Measurements from ENCODE around the gene SFXN2. TPM values are rescaled to one million over a fixed set of nuclear protein-coding genes. Genes with fewer than 3 reads are reported as not detected.
A peak's percentile ranks its signal among the peaks of the same experiment; 100 is the strongest.

The SFXN2 gene
- total RNA-seq, 2 experiments from 2014 or later = 38.1 to 45.1 TPM

DNA sequence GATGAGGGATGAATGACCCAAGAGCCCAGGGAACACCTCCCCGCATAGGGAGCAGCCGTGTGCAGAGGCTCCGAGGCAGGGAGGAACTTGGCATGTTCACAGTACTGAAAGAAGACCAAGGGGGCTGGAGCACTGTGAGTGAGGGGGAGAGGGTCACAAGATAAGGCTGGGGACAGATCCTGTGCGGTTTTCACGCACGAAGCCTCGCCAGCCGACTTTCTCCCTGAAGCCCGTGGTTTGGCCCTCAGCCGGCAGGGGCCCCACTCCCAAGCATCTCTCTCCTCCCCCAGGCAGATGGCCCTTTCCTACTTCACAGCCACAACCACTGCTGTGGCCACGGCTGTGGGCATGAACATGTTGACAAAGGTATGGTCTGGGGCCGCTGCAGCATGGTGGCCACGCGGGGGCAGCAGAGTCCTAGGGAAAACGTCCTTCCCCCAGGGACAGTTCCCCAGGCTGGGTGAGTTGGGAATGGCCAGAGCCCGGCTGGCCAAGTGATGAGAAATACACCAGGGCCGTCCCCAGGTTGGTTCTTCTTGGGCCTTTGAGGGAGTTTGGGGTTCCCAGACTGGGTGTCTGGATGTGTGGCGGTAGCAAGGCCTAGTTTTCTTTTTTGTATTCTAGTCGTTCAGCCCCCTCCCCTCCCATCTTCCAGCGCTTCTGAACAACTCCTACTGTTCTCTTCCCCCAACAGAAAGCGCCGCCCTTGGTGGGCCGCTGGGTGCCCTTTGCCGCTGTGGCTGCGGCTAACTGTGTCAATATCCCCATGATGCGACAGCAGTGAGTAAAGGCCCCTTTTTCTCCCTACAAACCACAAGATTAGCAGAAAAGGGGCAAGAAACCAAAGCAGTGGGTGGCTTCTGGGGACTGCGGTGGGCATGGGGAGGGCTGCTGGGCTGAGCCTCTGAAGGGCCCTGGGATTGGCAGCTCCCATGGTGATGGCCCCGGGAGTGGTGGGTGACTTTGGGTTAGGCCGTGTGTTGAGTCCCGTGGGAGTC is 14.9 kb downstream of the SFXN2 start:
- CTCF ChIA-PET (ENCODE audit: unreplicated experiment) = no interaction called here
- TF ChIP-seq EZH2phosphoT487 (IDR thresholded peaks at IDR 0.05; ENCODE audit: borderline replicate concordance, low read depth, low read length) (no peak), CTCF (conservative IDR thresholded peaks at IDR 0.05; ENCODE audit: low read length) (peak; percentile 75)

GRCh38 chr10:102731222-102731800 is 16.9 kb downstream of the SFXN2 start:
- ChIA-PET CTCF (ENCODE audit: unreplicated experiment) (interaction anchor here (0.6 kb wide), 1 partner anchor 53 kb away, joined by 8 read pairs; no protein-coding TSS in a partner anchor), POLR2A (interaction anchor here (0.6 to 2.0 kb wide), 2 partner anchors 10 to 231 kb away, joined by 3 to 7 read pairs; no protein-coding TSS in a partner anchor)
- TF ChIP-seq CTCF (conservative IDR thresholded peaks at IDR 0.05; ENCODE audit: low read length) (no peak), EZH2phosphoT487 (IDR thresholded peaks at IDR 0.05; ENCODE audit: borderline replicate concordance, low read depth, low read length) (no peak)
- Histone ChIP-seq H3K4me1 (ENCODE audit: insufficient read depth, low read length, poor library complexity, severe bottlenecking) (no peaks in the 10 kb centered on the region), H3K4me3 (ENCODE audit: low read depth, low read length, poor library complexity, severe bottlenecking) (no peak overlapping the region), H3K36me3 (ENCODE audit: insufficient read depth, low read length) (peaks cover 75% of the 10 kb centered on the region), H3K9me3 (ENCODE audit: low read length) (no peaks in the 10 kb centered on the region), H3K9me2 (ENCODE audit: insufficient read depth, low read length) (no peaks in the 10 kb centered on the region), H3K4me2 (ENCODE audit: low read length) (no peak overlapping the region), H3K79me2 (ENCODE audit: insufficient read depth, low read depth, low read length) (no peaks in the 10 kb centered on the region), H4K20me1 (ENCODE audit: insufficient read depth, low read length) (no peaks in the 10 kb centered on the region), H2AFZ (ENCODE audit: low read length) (no peak overlapping the region), H3K27ac (ENCODE audit: low read depth, low read length, poor library complexity, severe bottlenecking) (no peak overlapping the region)
- DNase-seq (ENCODE audit: low spot score) = no peak
- intact Hi-C loops (cut with micrococcal nuclease; ENCODE audit: unreplicated experiment) = no loop called here
- no TSS peak for BruUV-seq (replicated peaks)

More for the DNA sequence above, 14.9 kb downstream of the SFXN2 start:
- no peak overlapping the region for H2AFZ ChIP-seq (ENCODE audit: low read length)
- no peak overlapping the region for H3K4me2 ChIP-seq (ENCODE audit: low read length)
- H3K36me3 ChIP-seq (ENCODE audit: insufficient read depth, low read length) = peaks cover 81% of the 10 kb centered on the region
- no peaks in the 10 kb centered on the region for H3K9me2 ChIP-seq (ENCODE audit: insufficient read depth, low read length)
- no peak overlapping the region for H3K4me3 ChIP-seq (ENCODE audit: low read depth, low read length, poor library complexity, severe bottlenecking)
- H3K9me3 ChIP-seq (ENCODE audit: low read length) = no peaks in the 10 kb centered on the region
- H3K79me2 ChIP-seq (ENCODE audit: insufficient read depth, low read depth, low read length) = peaks cover 6% of the 10 kb centered on the region; the same call in 1 of the 2 replicates
- H3K4me1 ChIP-seq (ENCODE audit: insufficient read depth, low read length, poor library complexity, severe bottlenecking) = no peaks in the 10 kb centered on the region
- BruUV-seq (replicated peaks) = no TSS peak
- H3K27ac ChIP-seq (ENCODE audit: low read depth, low read length, poor library complexity, severe bottlenecking) = no peak overlapping the region
- intact Hi-C loops (cut with micrococcal nuclease; ENCODE audit: unreplicated experiment) = loop anchor here (1.0 kb wide), 1 partner anchor 172 kb away; no protein-coding TSS in a partner anchor
- DNase-seq (ENCODE audit: low spot score) = no peak
- H4K20me1 ChIP-seq (ENCODE audit: insufficient read depth, low read length) = no peaks in the 10 kb centered on the region
- POLR2A ChIA-PET = no interaction called here
